GM21515 (cell line): Measurements from ENCODE around the gene COL5A3.

ENCODE experiments used
- ATAC-seq: cut with Tn5 transposase; IDR thresholded peaks from one replicate; pipeline ENCODE4 v1.9.1; 2021; ENCODE audit not compliant: unreplicated experiment

Gene COL5A3

GRCh38 chr19:10011974-10012373 lies 1.7 kb upstream of the COL5A3 start:
- no peak for ATAC-seq

GRCh38 chr19:10010939-10011338 lies 635 bp upstream of the COL5A3 start:
- ATAC-seq: no peak

- ATAC-seq: no peak
Measured at GRCh38 chr19:10009714-10010224, 535 bp downstream of the COL5A3 start.

- no peak for ATAC-seq
Measured at GRCh38 chr19:10008184-10008765, 2.0 kb downstream of the COL5A3 start.

- ATAC-seq: no peak
Measured at GRCh38 chr19:10007371-10008183, 2.7 kb downstream of the COL5A3 start.

GRCh38 chr19:10006752-10007323 lies 3.5 kb downstream of the COL5A3 start:
- no peak for ATAC-seq

- no peak for ATAC-seq
Measured at GRCh38 chr19:10006335-10006708, 4.0 kb downstream of the COL5A3 start.

- no peak for ATAC-seq
Measured at GRCh38 chr19:10005632-10006334, 4.5 kb downstream of the COL5A3 start.

- no peak for ATAC-seq
Measured at GRCh38 chr19:10004617-10005016, 5.7 kb downstream of the COL5A3 start.

- no peak for ATAC-seq
Measured at GRCh38 chr19:10003271-10003670, 7.0 kb downstream of the COL5A3 start.

- no peak for ATAC-seq
Measured at GRCh38 chr19:10001899-10002298, 8.4 kb downstream of the COL5A3 start.

GRCh38 chr19:10000171-10000826 lies 10.0 kb downstream of the COL5A3 start:
- no peak for ATAC-seq

- ATAC-seq: no peak
Measured at GRCh38 chr19:9996541-9996940, 13.8 kb downstream of the COL5A3 start.

GRCh38 chr19:9995999-9996398 lies 14.3 kb downstream of the COL5A3 start:
- ATAC-seq: no peak

GRCh38 chr19:9995084-9995483 lies 15.2 kb downstream of the COL5A3 start:
- no peak for ATAC-seq

GRCh38 chr19:9991425-9992191 lies 18.7 kb downstream of the COL5A3 start:
- no peak for ATAC-seq

- no peak for ATAC-seq
Measured at GRCh38 chr19:9989504-9989903, 20.8 kb downstream of the COL5A3 start.

GRCh38 chr19:9986787-9987281 lies 23.5 kb downstream of the COL5A3 start:
- ATAC-seq: no peak

- no peak for ATAC-seq
Measured at GRCh38 chr19:9981406-9982260, 28.7 kb downstream of the COL5A3 start.
